Nephron (organoid): ENCODE measurements around the gene MYO16.

Source experiments
- H3K27ac Mint-ChIP-seq, 3 experiments: 2 replicates each; pipeline ENCODE4 v1.8.0; 2020; ENCODE audit warnings: mixed read lengths in 3 of 3, mild to moderate bottlenecking in 2 of 3, moderate library complexity in 1 of 3
- H3K27me3 Mint-ChIP-seq: 2 replicates; pipeline ENCODE4 v1.8.0; 2021; ENCODE audit warnings: low read depth, mild to moderate bottlenecking, moderate library complexity, mixed read lengths
- H3K36me3 Mint-ChIP-seq: 2 replicates; pipeline ENCODE4 v1.8.0; 2020; ENCODE audit warnings: low read depth, mixed read lengths
- H3K4me1 Mint-ChIP-seq: 2 replicates; pipeline ENCODE4 v1.8.0; 2020; ENCODE audit warnings: mixed read lengths
- H3K4me3 Mint-ChIP-seq, 3 experiments: 2 replicates each; pipeline ENCODE4 v1.8.0; 2020; ENCODE audit warnings: mild to moderate bottlenecking in 3 of 3, mixed read lengths in 3 of 3, moderate library complexity in 2 of 3
- H3K9me3 Mint-ChIP-seq: 2 replicates; pipeline ENCODE4 v1.8.0; 2020; ENCODE audit warnings: mixed read lengths
- CTCF ChIP-seq, 3 experiments: fragments of 200-600 bp; sonication (generic); IDR thresholded peaks; one replicate each; pipeline ENCODE4 v1.5.0; 2021; ENCODE audit warnings: antibody characterized with exemption in 3 of 3; ENCODE audit not compliant: unreplicated experiment in 3 of 3

MYO16 gene

GRCh38 chr13:108917581-108917980 is 288.2 kb downstream of the MYO16 start:
- no peak overlapping the region for H3K27ac Mint-ChIP-seq
- peaks cover 17% of the 10 kb centered on the region for H3K4me1 Mint-ChIP-seq
- H3K4me3 Mint-ChIP-seq = no peak overlapping the region
- no peaks in the 10 kb centered on the region for H3K36me3 Mint-ChIP-seq
- peaks cover 4% of the 10 kb centered on the region for H3K27me3 Mint-ChIP-seq
- TF ChIP-seq CTCF (IDR thresholded peaks at IDR 0.05; ENCODE audit: unreplicated experiment in 3 of 3) = no peak
- H3K9me3 Mint-ChIP-seq = no peaks in the 10 kb centered on the region

- TF ChIP-seq CTCF (IDR thresholded peaks at IDR 0.05; ENCODE audit: unreplicated experiment in 3 of 3) = no peak
- Mint-ChIP-seq H3K4me1 (peaks cover 17% of the 10 kb centered on the region), H3K36me3 (no peaks in the 10 kb centered on the region), H3K27ac (no peak overlapping the region), H3K27me3 (peaks cover 4% of the 10 kb centered on the region), H3K4me3 (no peak overlapping the region), H3K9me3 (no peaks in the 10 kb centered on the region)
Measured at GRCh38 chr13:108919036-108919907, 289.9 kb downstream of the MYO16 start.

GRCh38 chr13:108920137-108920536 is 290.7 kb downstream of the MYO16 start:
- peaks cover 14% of the 10 kb centered on the region for H3K4me1 Mint-ChIP-seq
- no peak overlapping the region for H3K4me3 Mint-ChIP-seq
- no peak overlapping the region for H3K27ac Mint-ChIP-seq
- no peak for TF ChIP-seq CTCF (IDR thresholded peaks at IDR 0.05; ENCODE audit: unreplicated experiment in 3 of 3)
- no peaks in the 10 kb centered on the region for H3K36me3 Mint-ChIP-seq
- peaks cover 4% of the 10 kb centered on the region for H3K27me3 Mint-ChIP-seq
- no peaks in the 10 kb centered on the region for H3K9me3 Mint-ChIP-seq

- Mint-ChIP-seq H3K27me3 (peaks cover 4% of the 10 kb centered on the region), H3K4me1 (peaks cover 3% of the 10 kb centered on the region), H3K9me3 (no peaks in the 10 kb centered on the region), H3K27ac (no peak overlapping the region), H3K36me3 (no peaks in the 10 kb centered on the region), H3K4me3 (no peak overlapping the region)
- no peak for TF ChIP-seq CTCF (IDR thresholded peaks at IDR 0.05; ENCODE audit: unreplicated experiment in 3 of 3)
Measured at GRCh38 chr13:108921238-108921637, 291.8 kb downstream of the MYO16 start.

- no peaks in the 10 kb centered on the region for H3K9me3 Mint-ChIP-seq
- H3K36me3 Mint-ChIP-seq = no peaks in the 10 kb centered on the region
- no peaks in the 10 kb centered on the region for H3K4me1 Mint-ChIP-seq
- H3K27ac Mint-ChIP-seq = no peak overlapping the region
- no peak for TF ChIP-seq CTCF (IDR thresholded peaks at IDR 0.05; ENCODE audit: unreplicated experiment in 3 of 3)
- H3K4me3 Mint-ChIP-seq = no peak overlapping the region
- peaks cover 4% of the 10 kb centered on the region for H3K27me3 Mint-ChIP-seq
Measured at GRCh38 chr13:108922108-108922507, 292.7 kb downstream of the MYO16 start.
